Common myeloid progenitor, CD34-positive (primary cell): ENCODE measurements around the gene ZNF358.

ENCODE experiments used
- CTCF ChIA-PET: fragments of 350-600 bp; sonication (Branson Sonifier 250); formaldehyde crosslinking; loops from one replicate; lab custom pipeline; 2021; ENCODE audit warnings: antibody characterized with exemption; lab: Charles Lee
- POLR2A ChIA-PET: fragments of 350-600 bp; sonication (Branson Sonifier 250); formaldehyde crosslinking; loops from one replicate; lab custom pipeline; 2021; ENCODE audit warnings: antibody characterized with exemption; lab: Charles Lee
- DNase-seq, 3 donors: peaks; one replicate each; pipeline versions ENCODE4 v3.0.0 to v3.0.0-alpha.2; 2013
- H3K27ac ChIP-seq, 2 experiments: 1 replicate in 1 of 2; 2 replicates in 1 of 2; pipeline ENCODE4 v1.7.0; 2013; ENCODE audit warnings: inconsistent platforms in 2 of 2, low read length in 2 of 2, mild to moderate bottlenecking in 2 of 2, low read depth in 1 of 2, moderate library complexity in 1 of 2; ENCODE audit not compliant: severe bottlenecking in 2 of 2, insufficient read depth in 1 of 2, poor library complexity in 1 of 2
- H3K27me3 ChIP-seq, 5 experiments: replicated peaks in 2 of 5; 1 replicate in 3 of 5; 2 replicates in 2 of 5; pipeline versions ENCODE4 v1.6.1 to v1.7.0; 2013; ENCODE audit warnings: low read length in 4 of 5, mild to moderate bottlenecking in 2 of 5, moderate library complexity in 2 of 5, inconsistent platforms in 1 of 5; ENCODE audit not compliant: insufficient read depth in 5 of 5, control insufficient read depth in 4 of 5
- H3K36me3 ChIP-seq, 4 experiments: 1 replicate in 2 of 4; 2 replicates in 2 of 4; pipeline versions ENCODE4 v1.6.1 to v1.7.0; 2013; ENCODE audit warnings: low read length in 3 of 4, control low read depth in 1 of 4, mild to moderate bottlenecking in 1 of 4; ENCODE audit not compliant: control insufficient read depth in 4 of 4, insufficient read depth in 4 of 4
- H3K4me1 ChIP-seq, 4 experiments: 1 replicate in 3 of 4; 2 replicates in 1 of 4; pipeline versions ENCODE4 v1.6.1 to v1.7.1; 2013; ENCODE audit warnings: low read length in 3 of 4, mild to moderate bottlenecking in 3 of 4, control low read depth in 1 of 4, inconsistent platforms in 1 of 4, moderate library complexity in 1 of 4; ENCODE audit not compliant: control insufficient read depth in 4 of 4, insufficient read depth in 4 of 4; ENCODE audit errors: control extremely low read depth in 1 of 4
- H3K4me3 ChIP-seq, 7 experiments: 1 replicate in 4 of 7; 2 replicates in 3 of 7; pipeline versions ENCODE4 v1.5.1 to v1.7.0; 2013; ENCODE audit warnings: mild to moderate bottlenecking in 7 of 7, low read length in 6 of 7, moderate library complexity in 6 of 7, inconsistent platforms in 2 of 7, low read depth in 2 of 7, control low read depth in 1 of 7; ENCODE audit not compliant: insufficient read depth in 4 of 7, control insufficient read depth in 1 of 7; ENCODE audit errors: extremely low read depth in 1 of 7
- H3K9me3 ChIP-seq, 5 experiments: 1 replicate in 4 of 5; 2 replicates in 1 of 5; pipeline versions ENCODE4 v1.6.1 to v1.7.1; 2013; ENCODE audit warnings: low read length in 4 of 5, mild to moderate bottlenecking in 2 of 5, inconsistent platforms in 1 of 5, low read depth in 1 of 5, moderate library complexity in 1 of 5; ENCODE audit not compliant: control insufficient read depth in 4 of 5, insufficient read depth in 2 of 5; ENCODE audit errors: control extremely low read depth in 1 of 5
- WGBS: methylation state at CpG from one replicate; pipeline ENCODE4 v1.1.5; 2013; ENCODE audit not compliant: insufficient coverage; 5-methylcytosine and 5-hydroxymethylcytosine counted together

Gene ZNF358

DNA sequence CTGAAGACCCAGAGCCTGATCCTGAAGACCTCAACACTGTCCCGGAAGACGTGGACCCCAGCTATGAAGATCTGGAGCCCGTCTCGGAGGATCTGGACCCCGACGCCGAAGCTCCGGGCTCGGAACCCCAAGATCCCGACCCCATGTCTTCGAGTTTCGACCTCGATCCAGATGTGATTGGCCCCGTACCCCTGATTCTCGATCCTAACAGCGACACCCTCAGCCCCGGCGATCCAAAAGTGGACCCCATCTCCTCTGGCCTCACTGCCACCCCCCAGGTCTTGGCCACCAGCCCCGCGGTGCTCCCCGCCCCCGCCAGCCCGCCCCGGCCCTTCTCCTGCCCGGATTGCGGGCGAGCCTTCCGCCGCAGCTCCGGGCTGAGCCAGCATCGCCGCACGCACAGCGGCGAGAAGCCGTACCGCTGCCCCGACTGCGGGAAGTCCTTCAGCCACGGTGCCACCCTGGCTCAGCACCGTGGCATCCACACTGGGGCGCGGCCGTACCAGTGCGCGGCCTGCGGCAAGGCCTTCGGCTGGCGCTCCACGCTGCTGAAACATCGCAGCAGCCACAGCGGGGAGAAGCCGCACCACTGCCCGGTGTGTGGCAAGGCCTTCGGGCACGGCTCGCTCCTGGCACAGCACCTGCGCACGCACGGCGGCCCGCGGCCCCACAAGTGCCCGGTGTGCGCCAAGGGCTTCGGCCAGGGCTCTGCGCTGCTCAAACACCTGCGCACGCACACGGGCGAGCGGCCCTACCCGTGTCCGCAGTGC lies 3.6 kb downstream of the ZNF358 start:
- Histone ChIP-seq H3K4me3 (no peak overlapping the region), H3K9me3 (no peaks in the 10 kb centered on the region), H3K36me3 (peaks cover 0 to 12% (median under 1%) of the 10 kb centered on the region in 4 experiments), H3K27ac (no peak overlapping the region), H3K27me3 (no peaks in the 10 kb centered on the region), H3K4me1 (peaks cover 3 to 36% (median 27%) of the 10 kb centered on the region in 4 experiments)
- ChIA-PET CTCF (no interaction called here), POLR2A (no interaction called here)
- no peak for DNase-seq
- WGBS: 96% methylated on average over 55 of the region's 74 CpGs

DNA sequence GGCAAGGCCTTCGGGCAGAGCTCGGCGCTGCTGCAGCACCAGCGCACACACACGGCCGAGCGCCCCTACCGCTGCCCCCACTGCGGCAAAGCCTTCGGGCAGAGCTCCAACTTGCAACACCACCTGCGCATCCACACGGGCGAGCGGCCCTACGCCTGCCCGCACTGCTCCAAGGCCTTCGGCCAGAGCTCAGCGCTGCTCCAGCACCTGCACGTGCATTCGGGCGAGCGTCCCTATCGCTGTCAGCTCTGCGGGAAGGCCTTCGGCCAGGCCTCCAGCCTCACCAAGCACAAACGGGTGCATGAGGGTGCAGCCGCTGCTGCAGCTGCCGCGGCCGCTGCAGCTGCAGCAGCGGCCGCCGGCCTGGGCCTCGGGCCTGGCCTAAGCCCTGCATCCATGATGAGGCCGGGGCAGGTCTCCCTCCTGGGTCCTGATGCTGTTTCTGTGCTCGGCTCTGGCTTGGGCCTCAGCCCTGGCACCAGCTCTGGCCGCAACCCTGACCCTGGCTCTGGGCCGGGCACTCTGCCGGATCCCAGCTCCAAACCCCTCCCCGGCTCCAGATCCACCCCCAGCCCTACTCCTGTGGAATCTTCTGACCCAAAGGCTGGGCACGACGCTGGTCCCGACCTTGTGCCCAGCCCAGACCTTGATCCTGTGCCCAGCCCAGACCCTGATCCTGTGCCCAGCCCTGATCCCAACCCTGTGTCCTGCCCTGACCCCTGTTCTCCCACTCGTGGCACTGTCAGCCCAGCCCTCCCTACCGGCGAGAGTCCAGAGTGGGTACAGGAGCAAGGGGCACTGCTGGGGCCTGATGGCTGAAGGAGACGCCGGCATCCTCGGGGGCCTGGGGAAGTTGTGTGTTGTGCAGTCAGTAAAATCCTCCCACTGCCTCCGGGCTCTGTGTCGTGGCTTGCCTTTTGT lies 4.5 kb downstream of the ZNF358 start:
- ChIA-PET CTCF (interaction anchor here (0.9 to 1.5 kb wide), 4 partner anchors 11 to 31 kb away, joined by 3 to 4 read pairs (median 4); no protein-coding TSS in a partner anchor), POLR2A (no interaction called here)
- H3K4me1 ChIP-seq: peaks cover 3 to 34% (median 27%) of the 10 kb centered on the region in 4 experiments
- peaks cover 0 to 12% (median 2%) of the 10 kb centered on the region in 4 experiments for H3K36me3 ChIP-seq
- DNase-seq: no peak
- no peak overlapping the region for H3K27ac ChIP-seq
- no peaks in the 10 kb centered on the region for H3K9me3 ChIP-seq
- no peak overlapping the region for H3K4me3 ChIP-seq
- no peaks in the 10 kb centered on the region for H3K27me3 ChIP-seq
- WGBS: 97% methylated on average over 43 of the region's 51 CpGs

DNA sequence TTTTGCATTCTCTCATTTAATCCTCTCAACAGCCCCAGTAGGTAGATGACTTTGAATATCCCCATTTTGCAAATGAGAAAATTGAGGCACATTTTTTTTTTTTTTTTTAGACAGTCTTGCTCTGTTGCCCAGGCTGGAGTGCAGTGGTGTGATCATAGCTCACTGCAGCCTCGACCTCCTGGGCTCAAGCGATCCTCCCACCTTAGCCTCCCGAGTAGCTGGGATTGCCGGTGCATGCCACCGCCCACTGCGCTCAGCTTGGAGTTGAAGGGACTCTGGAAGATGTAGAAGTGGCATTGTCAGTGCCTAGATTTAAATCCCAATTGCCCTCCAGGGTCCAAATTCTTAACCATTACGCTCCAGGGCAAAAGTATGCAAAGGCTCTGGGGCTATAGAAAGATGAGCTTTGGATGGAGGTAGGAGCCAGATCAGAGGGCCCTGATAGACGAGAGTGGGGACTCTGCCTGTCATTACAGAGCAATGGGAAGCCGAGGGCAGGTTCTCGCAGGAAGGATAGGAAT lies 5.7 kb downstream of the ZNF358 start:
- Histone ChIP-seq H3K27ac (no peak overlapping the region), H3K27me3 (no peaks in the 10 kb centered on the region), H3K36me3 (peaks cover 0 to 13% (median 4%) of the 10 kb centered on the region in 4 experiments), H3K4me3 (peak overlapping the region in 5 of 7 experiments; percentile 52 to 80 (median 75)), H3K9me3 (no peaks in the 10 kb centered on the region), H3K4me1 (peaks cover 3 to 26% (median 22%) of the 10 kb centered on the region in 4 experiments)
- 91% methylated on average over 6 of the region's 10 CpGs for WGBS
- POLR2A ChIA-PET: no interaction called here
- DNase-seq: no peak
- CTCF ChIA-PET: interaction anchor here (0.7 to 2.5 kb wide), 5 partner anchors 12 to 258 kb away, joined by 3 to 8 read pairs (median 4); a partner anchor contains a TSS

DNA sequence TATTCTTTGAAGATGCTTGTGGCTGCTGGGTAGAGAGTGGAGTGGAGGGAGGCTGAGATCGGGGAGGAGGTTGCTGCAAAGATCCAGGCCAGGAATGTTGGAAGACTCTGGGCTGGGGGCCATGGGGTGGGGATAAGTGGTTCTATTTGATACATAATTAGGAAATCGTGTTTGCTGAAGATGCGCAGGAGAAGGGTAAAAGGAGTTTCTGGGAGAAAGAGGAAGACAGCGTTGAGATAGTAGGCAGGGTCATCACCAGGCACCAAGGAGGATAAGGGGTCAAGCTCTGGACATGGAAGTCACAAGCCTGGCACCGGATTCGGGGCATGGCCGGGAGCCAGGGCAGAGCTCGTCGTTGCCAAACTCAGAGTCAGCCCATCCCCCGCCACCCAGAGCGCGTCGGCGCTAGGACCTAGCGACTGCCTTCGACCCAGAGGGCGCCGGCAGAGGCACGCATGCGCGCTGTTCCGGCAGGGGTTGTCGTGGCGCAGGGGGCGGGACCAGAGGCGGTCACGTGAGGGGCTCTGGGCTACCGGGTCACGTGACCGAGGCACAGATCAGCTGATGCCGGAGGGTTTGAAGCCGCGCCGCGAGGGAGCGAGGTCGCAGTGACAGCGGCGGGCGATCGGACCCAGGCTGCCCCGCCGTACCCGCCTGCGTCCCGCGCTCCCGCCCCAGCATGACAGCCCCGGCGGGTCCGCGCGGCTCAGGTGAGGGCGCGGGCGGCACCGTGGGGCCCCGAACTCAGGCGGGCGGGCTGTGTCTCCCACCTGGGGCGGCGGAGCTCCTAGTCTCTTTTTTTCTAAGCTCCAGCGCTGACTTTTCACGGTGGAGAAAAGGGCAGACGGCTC lies 6.4 kb downstream of the ZNF358 start, which contains the start of gene MCOLN1:
Gene MCOLN1 (plus strand): TSS at position 553 of the 851 bp plus-strand sequence. CDS start 127 bp downstream, at position 680.
- peak; percentile 94 to 98 (median 96) for DNase-seq
- Histone ChIP-seq H3K36me3 (peaks cover 0 to 13% (median 4%) of the 10 kb centered on the region in 4 experiments), H3K4me1 (peaks cover 3 to 24% (median 20%) of the 10 kb centered on the region in 4 experiments), H3K27me3 (no peaks in the 10 kb centered on the region), H3K9me3 (no peaks in the 10 kb centered on the region), H3K4me3 (peak within 1 kb of the TSS; percentile 34 to 80 (median 70)), H3K27ac (peak within 1 kb of the TSS in 1 of 2 experiments; percentile 43)
- CTCF ChIA-PET: interaction anchor here (0.7 to 2.5 kb wide), 7 partner anchors 11 to 407 kb away, joined by 3 to 8 read pairs (median 3); a partner anchor contains a TSS
- POLR2A ChIA-PET: no interaction called here
- WGBS: 2% methylated on average over 59 of the region's 65 CpGs

DNA sequence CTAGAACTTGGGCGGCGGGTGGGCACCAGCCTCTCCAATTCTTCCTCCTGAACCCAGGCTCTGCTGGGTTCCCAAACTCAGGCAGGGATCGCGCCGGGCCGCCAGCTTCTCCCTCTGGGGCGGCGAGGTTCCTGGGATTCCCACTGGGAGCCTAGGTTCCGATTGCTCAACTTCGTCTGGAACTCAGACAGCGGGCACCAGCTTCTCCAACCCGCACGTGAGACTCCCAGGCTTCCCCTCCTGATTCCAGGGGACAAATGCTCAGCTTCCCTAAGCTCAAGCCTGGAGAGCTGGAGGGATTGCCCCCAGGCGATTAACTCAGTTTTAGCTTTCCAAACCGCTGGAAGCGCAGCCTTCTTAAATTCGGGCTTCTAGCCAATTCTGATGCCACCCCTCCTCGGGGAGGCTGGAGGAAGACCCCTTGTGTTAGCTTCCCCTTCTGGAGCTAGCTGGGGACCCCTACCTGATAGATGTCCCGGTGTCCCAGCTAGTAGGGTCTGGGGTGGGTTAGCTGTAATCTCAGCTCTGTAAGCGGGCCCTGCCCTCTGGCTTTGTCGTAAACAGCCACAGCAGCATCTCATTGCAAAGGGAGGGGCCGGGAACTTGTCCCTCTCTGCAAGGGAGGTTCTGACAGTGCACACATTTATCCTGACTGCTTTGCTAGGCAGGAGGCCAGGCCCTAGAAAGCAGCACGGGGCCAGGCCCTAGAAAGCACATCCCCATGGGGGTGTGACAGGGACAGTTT lies 7.2 kb downstream of the ZNF358 start:
- 15% methylated on average over 21 of the region's 23 CpGs for WGBS
- DNase-seq: no peak
- Histone ChIP-seq H3K4me3 (peak overlapping the region; percentile 34 to 80 (median 70)), H3K9me3 (no peaks in the 10 kb centered on the region), H3K27ac (peak overlapping the region in 1 of 2 experiments; percentile 43), H3K4me1 (peaks cover 3 to 32% (median 24%) of the 10 kb centered on the region in 4 experiments), H3K36me3 (peaks cover 0 to 13% (median 4%) of the 10 kb centered on the region in 4 experiments), H3K27me3 (no peaks in the 10 kb centered on the region)
- POLR2A ChIA-PET: no interaction called here
- CTCF ChIA-PET: interaction anchor here (1.0 to 2.5 kb wide), 7 partner anchors 10 to 406 kb away, joined by 3 to 8 read pairs (median 4); partner anchors contain the start of gene PNPLA6
